ENCODE results near the gene PLPP4. TPM values are rescaled to one million over a fixed set of nuclear protein-coding genes. Genes with fewer than 3 reads are reported as not detected.

The PLPP4 gene
- total RNA-seq, 1 experiment from 2014 or later: not detected

DNA sequence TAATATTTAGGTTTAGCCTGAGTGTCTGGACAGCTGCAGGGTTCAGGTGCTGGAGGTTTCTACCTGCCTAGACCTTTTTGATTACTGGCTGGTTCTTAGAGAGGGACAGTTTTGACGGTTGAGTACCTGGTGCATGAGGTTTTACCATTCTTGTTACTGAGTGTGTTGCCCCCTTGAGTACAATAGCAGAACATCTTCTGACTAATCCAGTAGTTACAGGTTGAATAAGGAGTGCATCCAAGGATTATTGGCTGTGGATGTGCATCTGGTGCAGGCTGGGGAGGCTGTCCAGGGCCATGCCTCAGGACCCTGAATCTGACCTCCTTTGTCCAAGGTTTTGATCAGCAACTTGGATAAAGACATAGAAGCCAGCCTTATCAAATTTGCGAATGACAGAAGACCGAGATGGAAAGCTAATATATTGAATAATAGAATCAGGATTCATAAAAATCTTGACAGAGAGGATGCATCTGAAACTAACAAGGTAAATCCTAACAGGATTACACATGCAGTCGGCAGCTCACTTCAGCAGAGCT, 23.1 kb downstream of the PLPP4 start:
- H3K18ac ChIP-seq (ENCODE audit: insufficient read length, low read depth, low read length): no peak overlapping the region
- H4K91ac ChIP-seq (ENCODE audit: insufficient read length, low read depth, low read length): no peak overlapping the region
- H3K27me3 ChIP-seq (ENCODE audit: insufficient read depth, low read length): no peaks in the 10 kb centered on the region
- no peak overlapping the region for H3K27ac Mint-ChIP-seq
- H2BK12ac ChIP-seq (ENCODE audit: insufficient read length, low read depth, low read length): no peak overlapping the region
- no peak overlapping the region for H3K23ac ChIP-seq (ENCODE audit: insufficient read length, low read depth, low read length)
- H3K56ac ChIP-seq (ENCODE audit: insufficient read length, low read depth, low read length): no peak overlapping the region
- H3K4me1 ChIP-seq (ENCODE audit: insufficient read depth, low read length): no peaks in the 10 kb centered on the region
- no peak overlapping the region for H3K14ac ChIP-seq (ENCODE audit: insufficient read depth, low read length)
- H2BK15ac ChIP-seq (ENCODE audit: low read depth, low read length): no peak overlapping the region
- no peaks in the 10 kb centered on the region for H3K79me1 ChIP-seq (ENCODE audit: insufficient read depth, low read depth, low read length, poor library complexity, severe bottlenecking)
- H2BK20ac ChIP-seq (ENCODE audit: low read depth, low read length, poor library complexity, severe bottlenecking): no peak overlapping the region
- no peak overlapping the region for H3K4me2 ChIP-seq (ENCODE audit: insufficient read depth, insufficient read length, low read length)
- no peak overlapping the region for H3K4ac ChIP-seq (ENCODE audit: low read depth, low read length)
- no peaks in the 10 kb centered on the region for H4K20me1 ChIP-seq (ENCODE audit: control insufficient read depth, insufficient read depth, insufficient read length)
- H3K27me3 Mint-ChIP-seq (ENCODE audit: low read depth): peaks cover 8% of the 10 kb centered on the region; the same call in 1 of the 2 replicates
- no peak overlapping the region for H2BK5ac ChIP-seq (ENCODE audit: insufficient read length, low read length)
- H2AK5ac ChIP-seq (ENCODE audit: insufficient read length, low read length): no peak overlapping the region
- WGBS (ENCODE audit: extremely low coverage, insufficient read length, low lambda C conversion rate): no CpG with 5 or more reads among the region's 4 CpGs
- H3K4me1 Mint-ChIP-seq: no peaks in the 10 kb centered on the region
- H3K4me3 Mint-ChIP-seq: no peak overlapping the region
- no peak overlapping the region for H4K8ac ChIP-seq (replicated peaks; ENCODE audit: insufficient read length, low read depth, low read length)
- no peaks in the 10 kb centered on the region for H3K9me3 ChIP-seq (ENCODE audit: control insufficient read depth, low read depth, low read length)
- H4K5ac ChIP-seq (ENCODE audit: insufficient read length, low read depth, low read length): no peak overlapping the region
- DNase-seq: peak; percentile 14
- TF ChIP-seq, protein P1, sequence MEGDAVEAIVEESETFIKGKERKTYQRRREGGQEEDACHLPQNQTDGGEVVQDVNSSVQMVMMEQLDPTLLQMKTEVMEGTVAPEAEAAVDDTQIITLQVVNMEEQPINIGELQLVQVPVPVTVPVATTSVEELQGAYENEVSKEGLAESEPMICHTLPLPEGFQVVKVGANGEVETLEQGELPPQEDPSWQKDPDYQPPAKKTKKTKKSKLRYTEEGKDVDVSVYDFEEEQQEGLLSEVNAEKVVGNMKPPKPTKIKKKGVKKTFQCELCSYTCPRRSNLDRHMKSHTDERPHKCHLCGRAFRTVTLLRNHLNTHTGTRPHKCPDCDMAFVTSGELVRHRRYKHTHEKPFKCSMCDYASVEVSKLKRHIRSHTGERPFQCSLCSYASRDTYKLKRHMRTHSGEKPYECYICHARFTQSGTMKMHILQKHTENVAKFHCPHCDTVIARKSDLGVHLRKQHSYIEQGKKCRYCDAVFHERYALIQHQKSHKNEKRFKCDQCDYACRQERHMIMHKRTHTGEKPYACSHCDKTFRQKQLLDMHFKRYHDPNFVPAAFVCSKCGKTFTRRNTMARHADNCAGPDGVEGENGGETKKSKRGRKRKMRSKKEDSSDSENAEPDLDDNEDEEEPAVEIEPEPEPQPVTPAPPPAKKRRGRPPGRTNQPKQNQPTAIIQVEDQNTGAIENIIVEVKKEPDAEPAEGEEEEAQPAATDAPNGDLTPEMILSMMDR (conservative IDR thresholded peaks at IDR 0.05): peak; percentile 54
- H3K79me2 ChIP-seq (ENCODE audit: insufficient read depth, low read length): no peaks in the 10 kb centered on the region
- no peak overlapping the region for H3K9ac ChIP-seq (ENCODE audit: extremely low read depth, insufficient read length, low read length)
- H3K36me3 Mint-ChIP-seq (ENCODE audit: insufficient read depth in 1 of 3, low read depth in 3 of 3): peaks cover 4 to 8% (median 4%) of the 10 kb centered on the region in 3 experiments; a peak in 4 of 7 replicates
- peaks cover 10 to 15% of the 10 kb centered on the region in 2 experiments for H3K9me3 Mint-ChIP-seq
- no peaks in the 10 kb centered on the region for H3K23me2 ChIP-seq (ENCODE audit: insufficient read length, low read depth, low read length, poor library complexity, severe bottlenecking)
- H2BK120ac ChIP-seq (ENCODE audit: low read depth, low read length, poor library complexity, severe bottlenecking): no peak overlapping the region
- no peak overlapping the region for H3T11ph ChIP-seq (ENCODE audit: low read length)
- H3K27ac ChIP-seq (ENCODE audit: insufficient read length, low read depth, low read length): no peak overlapping the region
- no peak overlapping the region for H2AFZ ChIP-seq (ENCODE audit: low read length)

Measured in H9 (cell line).